IMR-90 (cell line): Measurements from ENCODE around the gene MTLN.

ENCODE experiments used
- CEBPB ChIP-seq: IDR thresholded peaks from 2 replicates; pipeline ENCODE4 v1.6.1; 2012; ENCODE audit warnings: low read depth, low read length, improper control_type of control experiment
- CHD1 ChIP-seq: IDR thresholded peaks from 2 replicates; pipeline ENCODE4 v1.6.1; 2012; ENCODE audit warnings: low read depth, low read length, improper control_type of control experiment
- FOS ChIP-seq: fragments of 150-350 bp; IDR thresholded peaks from 2 replicates; pipeline ENCODE4 v1.6.1; 2016; ENCODE audit warnings: low read depth, low read length
- MAFK ChIP-seq: IDR thresholded peaks from 2 replicates; pipeline ENCODE4 v1.6.1; 2012; ENCODE audit warnings: low read depth, low read length, improper control_type of control experiment
- MAZ ChIP-seq: IDR thresholded peaks from 2 replicates; pipeline ENCODE4 v1.6.1; 2012; ENCODE audit warnings: low read depth, mild to moderate bottlenecking, low read length, improper control_type of control experiment, moderate library complexity, borderline replicate concordance
- MXI1 ChIP-seq: IDR thresholded peaks from 2 replicates; pipeline ENCODE4 v1.6.1; 2012; ENCODE audit warnings: low read depth, mild to moderate bottlenecking, low read length, moderate library complexity, borderline replicate concordance
- NFE2L2 ChIP-seq: fragments of 150-350 bp; IDR thresholded peaks from 2 replicates; pipeline ENCODE4 v1.6.1; 2016; ENCODE audit warnings: low read depth, mild to moderate bottlenecking, low read length
- POLR2A ChIP-seq: IDR thresholded peaks from 2 replicates; pipeline ENCODE4 v1.6.1; 2012; ENCODE audit warnings: mild to moderate bottlenecking, low read depth, low read length
- RAD21 ChIP-seq: IDR thresholded peaks from 2 replicates; pipeline ENCODE4 v1.6.1; 2012; ENCODE audit warnings: low read length, improper control_type of control experiment
- RCOR1 ChIP-seq: IDR thresholded peaks from 2 replicates; pipeline ENCODE4 v1.6.1; 2012; ENCODE audit warnings: mild to moderate bottlenecking, low read length, improper control_type of control experiment; ENCODE audit not compliant: insufficient replicate concordance
- RFX5 ChIP-seq: IDR thresholded peaks from 2 replicates; pipeline ENCODE4 v1.8.0; 2012; ENCODE audit warnings: low read depth, mild to moderate bottlenecking, low read length, moderate library complexity
- SMC3 ChIP-seq: fragments of 150-350 bp; IDR thresholded peaks from 2 replicates; pipeline ENCODE4 v1.6.1; 2016; ENCODE audit warnings: low read depth, mild to moderate bottlenecking, antibody characterized with exemption, low read length, moderate library complexity
- TF ChIP-seq, protein P1 (sequence below): conservative IDR thresholded peaks from 2 replicates; pipeline ENCODE4 v1.5.1; 2012; ENCODE audit warnings: mild to moderate bottlenecking, low read depth, low read length, improper control_type of control experiment
- TF ChIP-seq, protein P2 (sequence below): fragments of 150-350 bp; IDR thresholded peaks from 2 replicates; pipeline ENCODE4 v1.6.1; 2017; ENCODE audit warnings: mild to moderate bottlenecking, antibody characterized with exemption, low read length, low read depth

DNA sequence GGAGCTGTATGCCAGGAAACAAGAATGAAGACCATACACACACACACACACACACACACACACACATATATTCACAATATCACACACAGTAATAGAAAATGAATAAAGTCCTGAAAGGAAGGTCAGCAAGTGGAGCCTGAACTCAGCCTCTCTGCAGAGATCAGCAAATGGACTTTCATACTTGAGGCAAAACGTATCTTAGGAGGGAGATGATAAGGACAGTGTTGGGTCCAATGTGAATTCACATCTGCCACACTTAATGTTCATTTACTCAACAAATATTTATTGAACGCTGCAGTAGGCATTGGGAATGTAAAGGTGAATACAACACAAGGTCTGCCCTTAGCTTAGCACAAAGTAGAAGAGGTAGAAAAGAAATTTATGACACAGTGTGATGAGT lies 2.7 kb upstream of the MTLN start:
- TF ChIP-seq, protein P1, sequence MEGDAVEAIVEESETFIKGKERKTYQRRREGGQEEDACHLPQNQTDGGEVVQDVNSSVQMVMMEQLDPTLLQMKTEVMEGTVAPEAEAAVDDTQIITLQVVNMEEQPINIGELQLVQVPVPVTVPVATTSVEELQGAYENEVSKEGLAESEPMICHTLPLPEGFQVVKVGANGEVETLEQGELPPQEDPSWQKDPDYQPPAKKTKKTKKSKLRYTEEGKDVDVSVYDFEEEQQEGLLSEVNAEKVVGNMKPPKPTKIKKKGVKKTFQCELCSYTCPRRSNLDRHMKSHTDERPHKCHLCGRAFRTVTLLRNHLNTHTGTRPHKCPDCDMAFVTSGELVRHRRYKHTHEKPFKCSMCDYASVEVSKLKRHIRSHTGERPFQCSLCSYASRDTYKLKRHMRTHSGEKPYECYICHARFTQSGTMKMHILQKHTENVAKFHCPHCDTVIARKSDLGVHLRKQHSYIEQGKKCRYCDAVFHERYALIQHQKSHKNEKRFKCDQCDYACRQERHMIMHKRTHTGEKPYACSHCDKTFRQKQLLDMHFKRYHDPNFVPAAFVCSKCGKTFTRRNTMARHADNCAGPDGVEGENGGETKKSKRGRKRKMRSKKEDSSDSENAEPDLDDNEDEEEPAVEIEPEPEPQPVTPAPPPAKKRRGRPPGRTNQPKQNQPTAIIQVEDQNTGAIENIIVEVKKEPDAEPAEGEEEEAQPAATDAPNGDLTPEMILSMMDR = no peak
- TF ChIP-seq POLR2A (no peak), RAD21 (no peak), FOS (no peak), SMC3 (no peak), CHD1 (no peak), MAFK (no peak), RFX5 (no peak), NFE2L2 (no peak), CEBPB (no peak), MAZ (no peak), MXI1 (no peak), RCOR1 (no peak)
- TF ChIP-seq, protein P2, sequence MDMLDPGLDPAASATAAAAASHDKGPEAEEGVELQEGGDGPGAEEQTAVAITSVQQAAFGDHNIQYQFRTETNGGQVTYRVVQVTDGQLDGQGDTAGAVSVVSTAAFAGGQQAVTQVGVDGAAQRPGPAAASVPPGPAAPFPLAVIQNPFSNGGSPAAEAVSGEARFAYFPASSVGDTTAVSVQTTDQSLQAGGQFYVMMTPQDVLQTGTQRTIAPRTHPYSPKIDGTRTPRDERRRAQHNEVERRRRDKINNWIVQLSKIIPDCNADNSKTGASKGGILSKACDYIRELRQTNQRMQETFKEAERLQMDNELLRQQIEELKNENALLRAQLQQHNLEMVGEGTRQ = no peak
